Astrocyte of the cerebellum (primary cell): ENCODE data around the gene UBAP1L.
A peak's percentile ranks its signal among the peaks of the same experiment; 100 is the strongest.
"Not testable (repeated sequence)": the region's sequence is repeated elsewhere in the genome, so short reads cannot be mapped to it uniquely, and the experiment has no call there.

Experiments used
- DNase-seq: peaks from one replicate; pipeline ENCODE4 v3.0.0-alpha.2; 2011; ENCODE audit warnings: low read depth
- H3K4me3 ChIP-seq: 2 replicates; pipeline ENCODE4 v1.5.1; 2011; ENCODE audit warnings: mild to moderate bottlenecking, low read depth, low read length, moderate library complexity
- CTCF ChIP-seq: IDR thresholded peaks from 2 replicates; pipeline ENCODE4 v1.5.1; 2012; ENCODE audit warnings: low read length, low read depth, moderate library complexity, mild to moderate bottlenecking; ENCODE audit errors: missing control alignments
- in situ Hi-C: cut with HindIII; loops from 2 replicates; pipeline ENCODE4 v1.10.0; 2017; ENCODE audit warnings: low sequenced_read_pairs

Gene UBAP1L

GRCh38 chr15:65146438-65146837 is 31.4 kb upstream of the UBAP1L start:
- in situ Hi-C loops: no loop called here
- no peak overlapping the region for H3K4me3 ChIP-seq
- DNase-seq: no peak
- no peak for TF ChIP-seq CTCF

- H3K4me3 ChIP-seq, in situ Hi-C loops, DNase-seq: not testable (repeated sequence)
Measured at GRCh38 chr15:65138631-65139030, 23.6 kb upstream of the UBAP1L start.

- H3K4me3 ChIP-seq, DNase-seq, in situ Hi-C loops: not testable (repeated sequence)
Measured at GRCh38 chr15:65137893-65138292, 22.9 kb upstream of the UBAP1L start.

GRCh38 chr15:65137089-65137488 is 22.1 kb upstream of the UBAP1L start:
- DNase-seq, H3K4me3 ChIP-seq, in situ Hi-C loops: not testable (repeated sequence)

GRCh38 chr15:65134538-65134937 is 19.5 kb upstream of the UBAP1L start:
- TF ChIP-seq CTCF: no peak
- DNase-seq: no peak
- in situ Hi-C loops: no loop called here
- peak overlapping the region; percentile 65 for H3K4me3 ChIP-seq

GRCh38 chr15:65133548-65134200 is 18.7 kb upstream of the UBAP1L start, which contains the start of gene PDCD7:
Gene PDCD7, minus strand, starts transcription at chr15:65133808. Its CDS starts 27 bp downstream, at chr15:65133781.
- TF ChIP-seq CTCF: no peak
- H3K4me3 ChIP-seq: peak within 1 kb of the TSS; percentile 65
- peak; percentile 79 for DNase-seq
- in situ Hi-C loops: no loop called here

GRCh38 chr15:65132878-65133547 is 18.0 kb upstream of the UBAP1L start:
- peak overlapping the region; percentile 65 for H3K4me3 ChIP-seq
- in situ Hi-C loops: no loop called here
- no peak for TF ChIP-seq CTCF
- DNase-seq: peak; percentile 8

- in situ Hi-C loops: no loop called here
- no peak for DNase-seq
- H3K4me3 ChIP-seq: no peak overlapping the region
- no peak for TF ChIP-seq CTCF
Measured at GRCh38 chr15:65130941-65131340, 15.9 kb upstream of the UBAP1L start.
